ENCODE data around the gene PHLPP1.

Gene PHLPP1

GRCh38 chr18:62992877-62993365 lies 277.6 kb downstream of the PHLPP1 start:
- Histone ChIP-seq H3K9ac (ENCODE audit: low read length) (no peak overlapping the region), H3F3A (ENCODE audit: insufficient read depth, low read length) (no peaks in the 10 kb centered on the region), H3K4me1 (ENCODE audit: low read length) (no peaks in the 10 kb centered on the region), H3K79me2 (ENCODE audit: low read length) (no peaks in the 10 kb centered on the region), H3K9me2 (replicated peaks; ENCODE audit: insufficient read depth, low read length) (no peaks in the 10 kb centered on the region), H2AFZ (ENCODE audit: low read length) (no peak overlapping the region), H3K27ac (ENCODE audit: low read length) (no peak overlapping the region), H3K4me3 (ENCODE audit: low read length) (no peak overlapping the region), H3K9me3 (replicated peaks; ENCODE audit: insufficient read depth, low read length) (no peaks in the 10 kb centered on the region), H3K36me3 (replicated peaks; ENCODE audit: insufficient read depth, low read length) (no peaks in the 10 kb centered on the region), H4K20me1 (ENCODE audit: insufficient read depth, low read length) (no peaks in the 10 kb centered on the region), H3K27me3 (replicated peaks; ENCODE audit: insufficient read depth, low read length) (no peaks in the 10 kb centered on the region), H3K4me2 (ENCODE audit: low read depth, low read length) (no peak overlapping the region)
- no peak for DNase-seq
- TF ChIP-seq CTCF (IDR thresholded peaks at IDR 0.05; ENCODE audit: low read length), result no peak
- no peak for TF ChIP-seq EZH2 (optimal IDR thresholded peaks at IDR 0.05; ENCODE audit: low read depth, low read length)
- no peak for TF ChIP-seq EZH2phosphoT487 (IDR thresholded peaks at IDR 0.05; ENCODE audit: low read length)

GRCh38 chr18:62996566-62996965 lies 281.2 kb downstream of the PHLPP1 start:
- H3K79me2 ChIP-seq (ENCODE audit: low read length), result no peaks in the 10 kb centered on the region
- H3K9me3 ChIP-seq (replicated peaks; ENCODE audit: insufficient read depth, low read length), result no peaks in the 10 kb centered on the region
- H3K27me3 ChIP-seq (replicated peaks; ENCODE audit: insufficient read depth, low read length), result no peaks in the 10 kb centered on the region
- no peaks in the 10 kb centered on the region for H4K20me1 ChIP-seq (ENCODE audit: insufficient read depth, low read length)
- no peak for DNase-seq
- no peak overlapping the region for H2AFZ ChIP-seq (ENCODE audit: low read length)
- no peak for TF ChIP-seq CTCF (IDR thresholded peaks at IDR 0.05; ENCODE audit: low read length)
- TF ChIP-seq EZH2phosphoT487 (IDR thresholded peaks at IDR 0.05; ENCODE audit: low read length), result no peak
- no peak for TF ChIP-seq EZH2 (optimal IDR thresholded peaks at IDR 0.05; ENCODE audit: low read depth, low read length)
- no peak overlapping the region for H3K27ac ChIP-seq (ENCODE audit: low read length)
- H3K9ac ChIP-seq (ENCODE audit: low read length), result no peak overlapping the region
- H3K36me3 ChIP-seq (replicated peaks; ENCODE audit: insufficient read depth, low read length), result no peaks in the 10 kb centered on the region
- H3K9me2 ChIP-seq (replicated peaks; ENCODE audit: insufficient read depth, low read length), result no peaks in the 10 kb centered on the region
- no peak overlapping the region for H3K4me2 ChIP-seq (ENCODE audit: low read depth, low read length)
- H3K4me1 ChIP-seq (ENCODE audit: low read length), result no peaks in the 10 kb centered on the region
- H3F3A ChIP-seq (ENCODE audit: insufficient read depth, low read length), result no peaks in the 10 kb centered on the region
- no peak overlapping the region for H3K4me3 ChIP-seq (ENCODE audit: low read length)

- no peaks in the 10 kb centered on the region for H4K20me1 ChIP-seq (ENCODE audit: insufficient read depth, low read length)
- H3K4me2 ChIP-seq (ENCODE audit: low read depth, low read length), result no peak overlapping the region
- no peak overlapping the region for H3K4me3 ChIP-seq (ENCODE audit: low read length)
- no peaks in the 10 kb centered on the region for H3K4me1 ChIP-seq (ENCODE audit: low read length)
- no peak for TF ChIP-seq EZH2phosphoT487 (IDR thresholded peaks at IDR 0.05; ENCODE audit: low read length)
- no peaks in the 10 kb centered on the region for H3K79me2 ChIP-seq (ENCODE audit: low read length)
- no peaks in the 10 kb centered on the region for H3K9me3 ChIP-seq (replicated peaks; ENCODE audit: insufficient read depth, low read length)
- no peaks in the 10 kb centered on the region for H3K36me3 ChIP-seq (replicated peaks; ENCODE audit: insufficient read depth, low read length)
- no peak for DNase-seq
- no peak overlapping the region for H2AFZ ChIP-seq (ENCODE audit: low read length)
- no peaks in the 10 kb centered on the region for H3K27me3 ChIP-seq (replicated peaks; ENCODE audit: insufficient read depth, low read length)
- H3K9ac ChIP-seq (ENCODE audit: low read length), result no peak overlapping the region
- H3K27ac ChIP-seq (ENCODE audit: low read length), result no peak overlapping the region
- H3F3A ChIP-seq (ENCODE audit: insufficient read depth, low read length), result no peaks in the 10 kb centered on the region
- H3K9me2 ChIP-seq (replicated peaks; ENCODE audit: insufficient read depth, low read length), result no peaks in the 10 kb centered on the region
These were observed 281.7 kb downstream of the PHLPP1 start for GRCh38 chr18:62997076-62997475.

DNA sequence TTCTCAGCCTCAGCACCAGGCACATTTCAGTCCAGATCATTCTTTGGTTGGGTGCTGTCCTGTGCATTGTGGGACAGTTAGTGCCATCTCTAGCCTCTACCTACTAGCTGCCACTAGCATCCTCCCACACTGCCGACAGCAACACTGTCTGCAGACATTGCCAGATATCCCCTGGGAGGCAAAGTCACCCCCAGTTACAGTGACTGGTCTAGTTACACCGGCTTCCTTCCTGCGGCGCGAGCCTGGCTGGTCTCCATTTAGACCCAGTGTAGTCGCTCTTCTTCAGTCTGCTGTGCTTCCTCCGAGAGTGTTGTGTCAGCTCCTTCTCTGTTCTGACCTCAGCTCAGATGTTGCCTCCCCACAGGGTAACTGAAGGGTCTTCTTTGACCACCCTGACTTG lies 283.1 kb downstream of the PHLPP1 start:
- Histone ChIP-seq H3K4me3 (ENCODE audit: low read length) (no peak overlapping the region), H3F3A (ENCODE audit: insufficient read depth, low read length) (no peaks in the 10 kb centered on the region), H3K36me3 (replicated peaks; ENCODE audit: insufficient read depth, low read length) (no peaks in the 10 kb centered on the region), H3K9me2 (replicated peaks; ENCODE audit: insufficient read depth, low read length) (no peaks in the 10 kb centered on the region), H3K79me2 (ENCODE audit: low read length) (no peaks in the 10 kb centered on the region), H4K20me1 (ENCODE audit: insufficient read depth, low read length) (no peaks in the 10 kb centered on the region), H3K4me1 (ENCODE audit: low read length) (no peaks in the 10 kb centered on the region), H3K27me3 (replicated peaks; ENCODE audit: insufficient read depth, low read length) (no peaks in the 10 kb centered on the region), H3K9me3 (replicated peaks; ENCODE audit: insufficient read depth, low read length) (no peaks in the 10 kb centered on the region), H2AFZ (ENCODE audit: low read length) (no peak overlapping the region), H3K4me2 (ENCODE audit: low read depth, low read length) (no peak overlapping the region), H3K9ac (ENCODE audit: low read length) (no peak overlapping the region), H3K27ac (ENCODE audit: low read length) (no peak overlapping the region)
- no peak for DNase-seq
- no peak for TF ChIP-seq EZH2 (optimal IDR thresholded peaks at IDR 0.05; ENCODE audit: low read depth, low read length)
- TF ChIP-seq EZH2phosphoT487 (IDR thresholded peaks at IDR 0.05; ENCODE audit: low read length), result no peak
- TF ChIP-seq CTCF (IDR thresholded peaks at IDR 0.05; ENCODE audit: low read length), result no peak
